GM21447 (cell line): ENCODE data around the gene SERHL2.
"Not testable (repeated sequence)": the region's sequence is repeated elsewhere in the genome, so short reads cannot be mapped to it uniquely, and the experiment has no call there.

Experiments
- ATAC-seq: cut with Tn5 transposase; IDR thresholded peaks from one replicate; pipeline ENCODE4 v1.9.1; 2021; ENCODE audit not compliant: unreplicated experiment

The SERHL2 gene

GRCh38 chr22:42535082-42535731, 18.5 kb upstream of the SERHL2 start:
- not testable (repeated sequence) for ATAC-seq

- ATAC-seq = no peak
Observed at GRCh38 chr22:42536166-42536565, 17.6 kb upstream of the SERHL2 start.

GRCh38 chr22:42536634-42537033, 17.1 kb upstream of the SERHL2 start:
- not testable (repeated sequence) for ATAC-seq

- ATAC-seq = peak; percentile 44
Observed at GRCh38 chr22:42537199-42537831, 16.4 kb upstream of the SERHL2 start.

- ATAC-seq = peak; percentile 50
Observed at GRCh38 chr22:42539236-42539771, 14.5 kb upstream of the SERHL2 start.

- ATAC-seq = no peak
Observed at GRCh38 chr22:42544686-42545085, 9.1 kb upstream of the SERHL2 start.

GRCh38 chr22:42547562-42547961, 6.2 kb upstream of the SERHL2 start:
- no peak for ATAC-seq

- ATAC-seq = not testable (repeated sequence)
Observed at GRCh38 chr22:42548126-42548525, 5.6 kb upstream of the SERHL2 start.

GRCh38 chr22:42548597-42549330, 5.0 kb upstream of the SERHL2 start:
- no peak for ATAC-seq

- no peak for ATAC-seq
Observed at GRCh38 chr22:42549331-42550060, 4.3 kb upstream of the SERHL2 start.

GRCh38 chr22:42552294-42552647, 1.5 kb upstream of the SERHL2 start:
- ATAC-seq = not testable (repeated sequence)

GRCh38 chr22:42560381-42560780, 6.6 kb downstream of the SERHL2 start:
- ATAC-seq = no peak

GRCh38 chr22:42560781-42561180, 7.0 kb downstream of the SERHL2 start:
- no peak for ATAC-seq

- ATAC-seq = no peak
Observed at GRCh38 chr22:42561856-42562255, 8.1 kb downstream of the SERHL2 start.

- ATAC-seq = no peak
Observed at GRCh38 chr22:42562279-42562678, 8.5 kb downstream of the SERHL2 start.

GRCh38 chr22:42562684-42563083, 8.9 kb downstream of the SERHL2 start:
- no peak for ATAC-seq

- ATAC-seq = not testable (repeated sequence)
Observed at GRCh38 chr22:42563943-42564342, 10.2 kb downstream of the SERHL2 start.

GRCh38 chr22:42564699-42565098, 10.9 kb downstream of the SERHL2 start:
- no peak for ATAC-seq

- no peak for ATAC-seq
Observed at GRCh38 chr22:42565956-42566355, 12.2 kb downstream of the SERHL2 start.

- ATAC-seq = not testable (repeated sequence)
Observed at GRCh38 chr22:42567950-42568349, 14.2 kb downstream of the SERHL2 start.

GRCh38 chr22:42570580-42570979, 16.8 kb downstream of the SERHL2 start:
- ATAC-seq = not testable (repeated sequence)
